Measurements from ENCODE around the gene GNAT2.

Gene GNAT2

GRCh38 chr1:109637446-109637845 lies 18.0 kb upstream of the GNAT2 start (continued):
- TF ChIP-seq ZNF398 (tag by site-specific recombination; IDR thresholded peaks at IDR 0.05) (no peak), ZNF777 (tag by site-specific recombination; IDR thresholded peaks at IDR 0.05; ENCODE audit: borderline replicate concordance) (no peak), ZFP69B (tag by site-specific recombination; IDR thresholded peaks at IDR 0.05) (no peak), ZNF623 (tag by site-specific recombination; IDR thresholded peaks at IDR 0.05) (no peak), ZBTB1 (tag by site-specific recombination; IDR thresholded peaks at IDR 0.05) (no peak)
- TF ChIP-seq, protein P1, sequence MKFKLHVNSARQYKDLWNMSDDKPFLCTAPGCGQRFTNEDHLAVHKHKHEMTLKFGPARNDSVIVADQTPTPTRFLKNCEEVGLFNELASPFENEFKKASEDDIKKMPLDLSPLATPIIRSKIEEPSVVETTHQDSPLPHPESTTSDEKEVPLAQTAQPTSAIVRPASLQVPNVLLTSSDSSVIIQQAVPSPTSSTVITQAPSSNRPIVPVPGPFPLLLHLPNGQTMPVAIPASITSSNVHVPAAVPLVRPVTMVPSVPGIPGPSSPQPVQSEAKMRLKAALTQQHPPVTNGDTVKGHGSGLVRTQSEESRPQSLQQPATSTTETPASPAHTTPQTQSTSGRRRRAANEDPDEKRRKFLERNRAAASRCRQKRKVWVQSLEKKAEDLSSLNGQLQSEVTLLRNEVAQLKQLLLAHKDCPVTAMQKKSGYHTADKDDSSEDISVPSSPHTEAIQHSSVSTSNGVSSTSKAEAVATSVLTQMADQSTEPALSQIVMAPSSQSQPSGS (tag by site-specific recombination; IDR thresholded peaks at IDR 0.05; ENCODE audit: low read depth), result no peak

- ChIA-PET POLR2A (interaction anchor here (0.7 to 1.1 kb wide), 3 partner anchors 16 to 383 kb away, joined by 3 to 6 read pairs (median 3); partner anchors contain the start of gene GNAI3), CTCF (interaction anchor here (0.5 to 11.3 kb wide), 13 partner anchors 14 to 823 kb away, joined by 3 to 345 read pairs (median 3); partner anchors contain the start of gene AHCYL1)
- peaks cover 0 to 9% of the 10 kb centered on the region in 2 experiments; a peak in 1 of 3 replicates for H3K36me3 ChIP-seq (ENCODE audit: control insufficient read depth in 2 of 2, insufficient read depth in 1 of 2, low read length in 2 of 2)
- H3K4me1 ChIP-seq (ENCODE audit: control insufficient read depth, insufficient read depth, low read length), result no peaks in the 10 kb centered on the region
- H3K4me3 ChIP-seq (ENCODE audit: low read depth, low read length), result no peak overlapping the region
- no peaks in the 10 kb centered on the region for H3K9me3 ChIP-seq (ENCODE audit: control insufficient read depth, insufficient read depth, low read depth, low read length)
- H3K27ac ChIP-seq (ENCODE audit: extremely low read depth, low read depth, low read length), result no peak overlapping the region
- 0 out of 2 replicates have a peak, but pooled peaks have one; percentile 25 for TF ChIP-seq ZNF24 (tag by site-specific recombination; IDR thresholded peaks at IDR 0.05)
- TF ChIP-seq BCL11A (tag by site-specific recombination; IDR thresholded peaks at IDR 0.05; ENCODE audit: low read depth), result 0 out of 2 replicates have a peak, but pooled peaks have one; percentile 44
- peak; percentile 64; the same call in 1 of the 2 replicates for TF ChIP-seq ZBTB17 (tag by site-specific recombination; IDR thresholded peaks at IDR 0.05)
- TF ChIP-seq GFI1B (tag by site-specific recombination; IDR thresholded peaks at IDR 0.05), result peak; percentile 18; the same call in 1 of the 2 replicates
- peak; percentile 55; the same call in 1 of the 2 replicates for TF ChIP-seq ZEB2 (tag by site-specific recombination; IDR thresholded peaks at IDR 0.05)
- TF ChIP-seq ZFHX2 (tag by site-specific recombination; conservative IDR thresholded peaks at IDR 0.05), result peak; percentile 85
- TF ChIP-seq KLF17 (tag by site-specific recombination; IDR thresholded peaks at IDR 0.05), result 0 out of 2 replicates have a peak, but pooled peaks have one; percentile 27
- TF ChIP-seq ZNF341 (tag by site-specific recombination; IDR thresholded peaks at IDR 0.05; ENCODE audit: low read depth), result peak; percentile 11; the same call in 1 of the 2 replicates
- TF ChIP-seq SP7 (tag by site-specific recombination; IDR thresholded peaks at IDR 0.05), result peak; percentile 82; the same call in 1 of the 2 replicates
- TF ChIP-seq EGR2 (tag by site-specific recombination; IDR thresholded peaks at IDR 0.05; ENCODE audit: low read depth), result peak; percentile 86
- 0 out of 2 replicates have a peak, but pooled peaks have one; percentile 10 for TF ChIP-seq ZIC2 (tag by site-specific recombination; IDR thresholded peaks at IDR 0.05)
- TF ChIP-seq ZNF157 (tag by site-specific recombination; IDR thresholded peaks at IDR 0.05), result no peak
- TF ChIP-seq OSR2 (tag by site-specific recombination; IDR thresholded peaks at IDR 0.05), result no peak
- TF ChIP-seq REST (tag by site-specific recombination; IDR thresholded peaks at IDR 0.05), result no peak
- 0 out of 2 replicates have a peak, but pooled peaks have one; percentile 32 for TF ChIP-seq MYNN (tag by site-specific recombination; IDR thresholded peaks at IDR 0.05; ENCODE audit: borderline replicate concordance)
- no peak for TF ChIP-seq ZXDB (tag by site-specific recombination; IDR thresholded peaks at IDR 0.05)
- TF ChIP-seq ELK4 (IDR thresholded peaks at IDR 0.05; ENCODE audit: borderline replicate concordance, low read depth, low read length), result no peak
- peak; percentile 83 for TF ChIP-seq ZNF600 (tag by site-specific recombination; IDR thresholded peaks at IDR 0.05)
- 0 out of 2 replicates have a peak, but pooled peaks have one; percentile 42 for TF ChIP-seq ZNF366 (tag by site-specific recombination; conservative IDR thresholded peaks at IDR 0.05)
- TF ChIP-seq IKZF3 (tag by site-specific recombination; IDR thresholded peaks at IDR 0.05), result 0 out of 2 replicates have a peak, but pooled peaks have one; percentile 18
- no peak for TF ChIP-seq ZNF660 (tag by site-specific recombination; IDR thresholded peaks at IDR 0.05)
- no peak for TF ChIP-seq ZNF623 (tag by site-specific recombination; IDR thresholded peaks at IDR 0.05)
Observed at GRCh38 chr1:109636201-109636952, 17.0 kb upstream of the GNAT2 start.
